DOHH2 (cell line): ENCODE data around the gene PRKAA1.

Source experiments
- CTCF ChIP-seq: fragments of 200-600 bp; sonication (generic); IDR thresholded peaks from one replicate; pipeline ENCODE4 v1.5.1; 2014; ENCODE audit warnings: antibody characterized with exemption, mild to moderate bottlenecking, low read depth, low read length; ENCODE audit not compliant: poor library complexity, severe bottlenecking
- EZH2phosphoT487 ChIP-seq: fragments of 200-600 bp; sonication (generic); IDR thresholded peaks from 2 replicates; pipeline ENCODE4 v1.6.1; 2017; ENCODE audit warnings: borderline replicate concordance, mild to moderate bottlenecking, antibody characterized with exemption, low read length, moderate library complexity, mixed read lengths

- TF ChIP-seq CTCF (no peak), EZH2phosphoT487 (no peak)
Measured at GRCh38 chr5:40762705-40763104, 35.5 kb downstream of the PRKAA1 start.
